SK-N-SH (cell line): Measurements from ENCODE around the gene SLC7A8.

ENCODE experiments used
- ELF1 ChIP-seq: IDR thresholded peaks from 2 replicates; pipeline ENCODE4 v1.4.0; 2012
- EP300 ChIP-seq, 2 experiments: IDR thresholded peaks; 2 replicates each; pipeline versions ENCODE4 v1.4.0 to v1.6.1; 2012; ENCODE audit warnings: borderline replicate concordance in 1 of 2, low read depth in 1 of 2, low read length in 1 of 2
- EZH2phosphoT487 ChIP-seq: fragments of 200-600 bp; sonication (generic); IDR thresholded peaks from 2 replicates; pipeline ENCODE4 v1.6.1; 2017; ENCODE audit warnings: low read depth, mixed run types, mild to moderate bottlenecking, antibody characterized with exemption, moderate library complexity, borderline replicate concordance
- MEF2A ChIP-seq: IDR thresholded peaks from 2 replicates; pipeline ENCODE4 v1.4.0; 2012; ENCODE audit warnings: low read depth, borderline replicate concordance
- POLR2AphosphoS5 ChIP-seq: IDR thresholded peaks from 2 replicates; pipeline ENCODE4 v1.6.1; 2012; ENCODE audit warnings: low read depth, low read length
- RAD21 ChIP-seq: IDR thresholded peaks from 2 replicates; pipeline ENCODE4 v1.6.1; 2012; ENCODE audit warnings: mild to moderate bottlenecking, low read length
- RFX5 ChIP-seq: IDR thresholded peaks from 2 replicates; pipeline ENCODE4 v1.6.1; 2012; ENCODE audit warnings: mild to moderate bottlenecking, improper control_type of control experiment, low read length
- RXRA ChIP-seq: IDR thresholded peaks from 2 replicates; pipeline ENCODE4 v1.4.0; 2012; ENCODE audit warnings: low read depth, mild to moderate bottlenecking, borderline replicate concordance
- TAF1 ChIP-seq: IDR thresholded peaks from 2 replicates; pipeline ENCODE4 v1.6.1; 2012; ENCODE audit warnings: low read depth, mild to moderate bottlenecking, low read length, moderate library complexity, borderline replicate concordance
- USF2 ChIP-seq: fragments of 150-350 bp; IDR thresholded peaks from 2 replicates; pipeline ENCODE4 v1.6.1; 2017; ENCODE audit warnings: antibody characterized with exemption, low read length, low read depth, borderline replicate concordance
- TF ChIP-seq, protein P1 (sequence below): fragments of 200-600 bp; sonication (generic); IDR thresholded peaks from 2 replicates; pipeline ENCODE4 v1.6.1; 2017; ENCODE audit warnings: antibody characterized with exemption, mild to moderate bottlenecking, moderate library complexity
- TF ChIP-seq, protein P2 (sequence below): fragments of 150-350 bp; IDR thresholded peaks from 2 replicates; pipeline ENCODE4 v1.6.1; 2016; ENCODE audit warnings: mild to moderate bottlenecking, low read depth, low read length
- TF ChIP-seq, protein P3 (sequence below): IDR thresholded peaks from 2 replicates; pipeline ENCODE4 v1.4.0; 2012; ENCODE audit warnings: low read depth, borderline replicate concordance

DNA sequence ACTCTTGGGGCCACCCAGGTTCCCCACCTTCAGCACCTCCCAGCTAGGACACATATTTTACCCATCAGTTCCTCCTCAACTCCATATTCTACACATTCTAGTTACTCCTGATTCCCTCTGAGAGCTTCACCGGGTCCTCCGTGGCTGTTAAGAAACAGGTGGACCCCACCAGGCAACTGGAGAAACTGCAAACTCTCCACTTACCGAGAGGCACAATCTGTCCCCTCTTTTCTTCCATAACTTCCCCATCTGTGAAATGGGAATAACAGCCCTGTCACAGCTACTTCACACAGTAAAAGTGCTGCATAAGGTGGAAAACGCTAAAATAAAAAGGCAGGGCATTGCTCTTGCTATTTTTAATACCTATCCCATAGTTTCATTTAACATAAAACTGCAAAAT, 1.5 kb downstream of the SLC7A8 start:
- TF ChIP-seq, protein P1, sequence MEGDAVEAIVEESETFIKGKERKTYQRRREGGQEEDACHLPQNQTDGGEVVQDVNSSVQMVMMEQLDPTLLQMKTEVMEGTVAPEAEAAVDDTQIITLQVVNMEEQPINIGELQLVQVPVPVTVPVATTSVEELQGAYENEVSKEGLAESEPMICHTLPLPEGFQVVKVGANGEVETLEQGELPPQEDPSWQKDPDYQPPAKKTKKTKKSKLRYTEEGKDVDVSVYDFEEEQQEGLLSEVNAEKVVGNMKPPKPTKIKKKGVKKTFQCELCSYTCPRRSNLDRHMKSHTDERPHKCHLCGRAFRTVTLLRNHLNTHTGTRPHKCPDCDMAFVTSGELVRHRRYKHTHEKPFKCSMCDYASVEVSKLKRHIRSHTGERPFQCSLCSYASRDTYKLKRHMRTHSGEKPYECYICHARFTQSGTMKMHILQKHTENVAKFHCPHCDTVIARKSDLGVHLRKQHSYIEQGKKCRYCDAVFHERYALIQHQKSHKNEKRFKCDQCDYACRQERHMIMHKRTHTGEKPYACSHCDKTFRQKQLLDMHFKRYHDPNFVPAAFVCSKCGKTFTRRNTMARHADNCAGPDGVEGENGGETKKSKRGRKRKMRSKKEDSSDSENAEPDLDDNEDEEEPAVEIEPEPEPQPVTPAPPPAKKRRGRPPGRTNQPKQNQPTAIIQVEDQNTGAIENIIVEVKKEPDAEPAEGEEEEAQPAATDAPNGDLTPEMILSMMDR: no peak
- TF ChIP-seq EZH2phosphoT487 (no peak), RXRA (no peak), POLR2AphosphoS5 (no peak), ELF1 (no peak), RFX5 (no peak), TAF1 (no peak), EP300 (IDR thresholded peaks at IDR 0.05; ENCODE audit: borderline replicate concordance in 1 of 2, low read depth in 1 of 2, low read length in 1 of 2) (no peak), RAD21 (no peak), MEF2A (no peak), USF2 (no peak)
- TF ChIP-seq, protein P2, sequence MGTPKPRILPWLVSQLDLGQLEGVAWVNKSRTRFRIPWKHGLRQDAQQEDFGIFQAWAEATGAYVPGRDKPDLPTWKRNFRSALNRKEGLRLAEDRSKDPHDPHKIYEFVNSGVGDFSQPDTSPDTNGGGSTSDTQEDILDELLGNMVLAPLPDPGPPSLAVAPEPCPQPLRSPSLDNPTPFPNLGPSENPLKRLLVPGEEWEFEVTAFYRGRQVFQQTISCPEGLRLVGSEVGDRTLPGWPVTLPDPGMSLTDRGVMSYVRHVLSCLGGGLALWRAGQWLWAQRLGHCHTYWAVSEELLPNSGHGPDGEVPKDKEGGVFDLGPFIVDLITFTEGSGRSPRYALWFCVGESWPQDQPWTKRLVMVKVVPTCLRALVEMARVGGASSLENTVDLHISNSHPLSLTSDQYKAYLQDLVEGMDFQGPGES: no peak
- TF ChIP-seq, protein P3, sequence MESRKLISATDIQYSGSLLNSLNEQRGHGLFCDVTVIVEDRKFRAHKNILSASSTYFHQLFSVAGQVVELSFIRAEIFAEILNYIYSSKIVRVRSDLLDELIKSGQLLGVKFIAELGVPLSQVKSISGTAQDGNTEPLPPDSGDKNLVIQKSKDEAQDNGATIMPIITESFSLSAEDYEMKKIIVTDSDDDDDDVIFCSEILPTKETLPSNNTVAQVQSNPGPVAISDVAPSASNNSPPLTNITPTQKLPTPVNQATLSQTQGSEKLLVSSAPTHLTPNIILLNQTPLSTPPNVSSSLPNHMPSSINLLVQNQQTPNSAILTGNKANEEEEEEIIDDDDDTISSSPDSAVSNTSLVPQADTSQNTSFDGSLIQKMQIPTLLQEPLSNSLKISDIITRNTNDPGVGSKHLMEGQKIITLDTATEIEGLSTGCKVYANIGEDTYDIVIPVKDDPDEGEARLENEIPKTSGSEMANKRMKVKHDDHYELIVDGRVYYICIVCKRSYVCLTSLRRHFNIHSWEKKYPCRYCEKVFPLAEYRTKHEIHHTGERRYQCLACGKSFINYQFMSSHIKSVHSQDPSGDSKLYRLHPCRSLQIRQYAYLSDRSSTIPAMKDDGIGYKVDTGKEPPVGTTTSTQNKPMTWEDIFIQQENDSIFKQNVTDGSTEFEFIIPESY: no peak
